ENCODE data around the gene GULP1. TPM values are rescaled to one million over a fixed set of nuclear protein-coding genes. Genes with fewer than 3 reads are reported as not detected.

GULP1 gene
- total RNA-seq, 1 experiment from 2014 or later = 140 TPM

DNA sequence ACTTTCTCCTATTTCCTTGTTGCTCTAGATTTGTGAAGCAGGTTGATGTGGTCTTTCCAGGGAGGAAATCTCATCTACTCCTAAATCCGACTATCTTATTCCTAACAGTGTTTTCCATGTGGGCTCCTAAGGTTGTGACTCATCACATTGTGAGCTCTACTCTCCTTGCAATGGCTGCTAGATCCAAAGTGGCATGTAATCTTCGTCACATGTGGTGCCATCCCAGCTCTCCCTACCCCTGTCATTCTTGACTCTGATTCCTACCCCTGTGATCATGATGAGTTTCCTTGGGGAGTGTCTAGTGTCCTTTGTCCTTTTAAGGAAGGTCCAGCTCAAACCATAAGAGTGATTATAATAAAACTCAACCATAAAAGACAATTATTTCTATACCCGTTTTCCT is 47.3 kb upstream of the GULP1 start:
- Histone ChIP-seq H2AK5ac (ENCODE audit: insufficient read length, low read length) (no peak overlapping the region), H2BK15ac (ENCODE audit: low read depth, low read length) (no peak overlapping the region), H3K4ac (ENCODE audit: low read depth, low read length) (no peak overlapping the region), H2BK12ac (ENCODE audit: insufficient read length, low read depth, low read length) (no peak overlapping the region), H4K20me1 (ENCODE audit: control insufficient read depth, insufficient read depth, insufficient read length) (no peaks in the 10 kb centered on the region), H3K79me2 (ENCODE audit: insufficient read depth, low read length) (no peaks in the 10 kb centered on the region), H3K23ac (ENCODE audit: insufficient read length, low read depth, low read length) (no peak overlapping the region), H2BK20ac (ENCODE audit: low read depth, low read length, poor library complexity, severe bottlenecking) (no peak overlapping the region), H3K27ac (ENCODE audit: insufficient read length, low read depth, low read length) (no peak overlapping the region), H3K4me1 (ENCODE audit: insufficient read depth, low read length) (0 out of 2 replicates have a peak, but pooled peaks cover 3% of the 10 kb centered on the region), H3K56ac (ENCODE audit: insufficient read length, low read depth, low read length) (no peak overlapping the region), H3K23me2 (ENCODE audit: insufficient read length, low read depth, low read length, poor library complexity, severe bottlenecking) (no peaks in the 10 kb centered on the region), H3K18ac (ENCODE audit: insufficient read length, low read depth, low read length) (no peak overlapping the region), H4K8ac (replicated peaks; ENCODE audit: insufficient read length, low read depth, low read length) (no peak overlapping the region), H3K27me3 (ENCODE audit: insufficient read depth, low read length) (no peaks in the 10 kb centered on the region), H2AFZ (ENCODE audit: low read length) (no peak overlapping the region), H2BK5ac (ENCODE audit: insufficient read length, low read length) (no peak overlapping the region), H2BK120ac (ENCODE audit: low read depth, low read length, poor library complexity, severe bottlenecking) (no peak overlapping the region), H4K91ac (ENCODE audit: insufficient read length, low read depth, low read length) (no peak overlapping the region), H3K79me1 (ENCODE audit: insufficient read depth, low read depth, low read length, poor library complexity, severe bottlenecking) (no peaks in the 10 kb centered on the region), H3K4me2 (ENCODE audit: insufficient read depth, insufficient read length, low read length) (no peak overlapping the region), H3K9me3 (ENCODE audit: control insufficient read depth, low read depth, low read length) (no peaks in the 10 kb centered on the region), H3K9ac (ENCODE audit: extremely low read depth, insufficient read length, low read length) (no peak overlapping the region), H3K14ac (ENCODE audit: insufficient read depth, low read length) (no peak overlapping the region), H3T11ph (ENCODE audit: low read length) (no peak overlapping the region), H4K5ac (ENCODE audit: insufficient read length, low read depth, low read length) (no peak overlapping the region)
- Mint-ChIP-seq H3K27me3 (ENCODE audit: low read depth) (no peaks in the 10 kb centered on the region), H3K4me1 (peaks cover 8 to 13% of the 10 kb centered on the region in 2 experiments), H3K9me3 (peaks cover 3% of the 10 kb centered on the region in 2 experiments; a peak in 4 of 5 replicates), H3K36me3 (ENCODE audit: insufficient read depth in 1 of 3, low read depth in 3 of 3) (peaks cover under 1 to 3% (median 2%) of the 10 kb centered on the region in 3 experiments; a peak in 4 of 7 replicates), H3K4me3 (no peak overlapping the region), H3K27ac (peak overlapping the region in 1 of 3 experiments; percentile 50; a peak in 1 of 7 replicates)
- DNase-seq = no peak
- no CpG with 5 or more reads among the region's 3 CpGs for WGBS (ENCODE audit: extremely low coverage, insufficient read length, low lambda C conversion rate)
- TF ChIP-seq, protein P1, sequence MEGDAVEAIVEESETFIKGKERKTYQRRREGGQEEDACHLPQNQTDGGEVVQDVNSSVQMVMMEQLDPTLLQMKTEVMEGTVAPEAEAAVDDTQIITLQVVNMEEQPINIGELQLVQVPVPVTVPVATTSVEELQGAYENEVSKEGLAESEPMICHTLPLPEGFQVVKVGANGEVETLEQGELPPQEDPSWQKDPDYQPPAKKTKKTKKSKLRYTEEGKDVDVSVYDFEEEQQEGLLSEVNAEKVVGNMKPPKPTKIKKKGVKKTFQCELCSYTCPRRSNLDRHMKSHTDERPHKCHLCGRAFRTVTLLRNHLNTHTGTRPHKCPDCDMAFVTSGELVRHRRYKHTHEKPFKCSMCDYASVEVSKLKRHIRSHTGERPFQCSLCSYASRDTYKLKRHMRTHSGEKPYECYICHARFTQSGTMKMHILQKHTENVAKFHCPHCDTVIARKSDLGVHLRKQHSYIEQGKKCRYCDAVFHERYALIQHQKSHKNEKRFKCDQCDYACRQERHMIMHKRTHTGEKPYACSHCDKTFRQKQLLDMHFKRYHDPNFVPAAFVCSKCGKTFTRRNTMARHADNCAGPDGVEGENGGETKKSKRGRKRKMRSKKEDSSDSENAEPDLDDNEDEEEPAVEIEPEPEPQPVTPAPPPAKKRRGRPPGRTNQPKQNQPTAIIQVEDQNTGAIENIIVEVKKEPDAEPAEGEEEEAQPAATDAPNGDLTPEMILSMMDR (conservative IDR thresholded peaks at IDR 0.05) = no peak
